OCI-M2 (cell line): ENCODE results near the gene NXF3.
"Not testable (repeated sequence)": the region's sequence is repeated elsewhere in the genome, so short reads cannot be mapped to it uniquely, and the experiment has no call there.

Experiments used
- DNase-seq: peaks from one replicate; lab custom pipeline; 2025; ENCODE audit not compliant: unreplicated experiment; lab: John Stamatoyannopoulos, UW

NXF3 gene

DNA sequence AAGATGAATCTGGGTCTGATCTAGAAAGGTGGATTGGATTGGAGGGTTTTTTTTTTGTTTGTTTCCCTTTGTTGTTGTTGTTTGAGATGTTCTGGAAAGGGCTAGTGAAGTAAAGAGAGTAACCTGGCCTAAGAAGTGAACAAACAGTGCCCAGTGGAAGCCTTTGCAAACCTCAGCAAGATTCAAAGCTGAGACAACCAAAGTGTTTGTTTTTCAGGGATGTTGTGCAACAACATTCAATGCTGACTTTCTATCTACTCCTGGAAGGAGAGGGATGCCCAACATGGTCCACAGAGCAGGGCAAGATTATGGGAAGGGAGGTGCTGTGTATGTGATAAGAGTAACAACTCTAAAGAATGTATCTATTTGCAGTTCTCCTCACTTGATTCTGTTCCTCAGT is 40.3 kb downstream of the NXF3 start:
- no peak for DNase-seq

DNA sequence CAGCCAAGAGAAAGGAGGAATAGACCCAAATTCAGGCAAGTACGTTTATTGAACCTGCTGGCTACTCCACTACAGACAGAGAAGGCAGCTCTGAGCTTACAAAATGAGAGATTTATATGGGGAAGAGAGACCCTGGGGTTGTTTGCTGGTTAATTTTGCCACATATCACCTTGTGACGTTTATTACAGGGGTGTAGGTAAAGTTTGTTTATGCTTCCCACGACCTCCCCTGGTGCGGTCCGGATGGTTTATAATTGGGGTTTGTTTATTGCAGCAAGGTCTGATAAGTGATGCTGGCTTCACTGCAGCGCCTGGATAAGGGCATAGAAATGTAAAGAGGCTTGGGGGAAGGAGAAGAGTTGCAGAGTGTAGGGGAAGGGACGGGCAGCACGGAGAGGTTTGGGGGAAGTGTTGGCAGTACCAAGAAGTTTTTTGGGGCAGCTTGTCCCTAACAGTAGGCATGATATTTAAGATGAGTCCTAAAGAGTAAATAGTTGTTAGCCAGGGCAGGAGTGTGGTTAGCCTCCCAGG is 41.6 kb downstream of the NXF3 start:
- no peak for DNase-seq

DNA sequence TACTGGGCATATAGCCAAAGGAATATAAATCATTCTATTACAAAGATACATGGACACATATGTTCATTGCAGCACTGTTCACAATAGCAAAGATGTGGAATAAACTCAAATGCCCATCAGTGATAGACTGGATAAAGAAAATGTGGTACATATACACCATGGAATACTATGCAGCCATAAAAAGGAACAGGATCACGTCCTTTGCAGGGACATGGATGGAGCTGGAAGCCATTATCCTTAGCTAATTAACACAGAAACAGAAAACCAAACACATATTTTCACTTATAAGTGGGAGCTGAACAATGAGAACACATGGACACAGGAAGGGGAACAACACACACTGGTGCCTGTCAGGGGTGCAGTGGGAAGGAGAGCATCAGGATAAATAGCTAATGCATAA is 59.6 kb downstream of the NXF3 start:
- not testable (repeated sequence) for DNase-seq
